Stomach (tissue), 4 donors: ENCODE data around the gene HIBCH.

ENCODE experiments used
- EP300 ChIP-seq: sonication (generic); formaldehyde crosslinking; IDR thresholded peaks from one replicate; pipeline ENCODE4 v1.6.1; 2017; ENCODE audit warnings: antibody characterized with exemption
- POLR2A ChIP-seq, 4 donors: fragments of 450-650 bp; IDR thresholded peaks; one replicate each; pipeline ENCODE4 v1.6.1; 2016; ENCODE audit warnings: antibody characterized with exemption in 4 of 4, control low read depth in 2 of 4, mild to moderate bottlenecking in 1 of 4, moderate library complexity in 1 of 4
- POLR2AphosphoS5 ChIP-seq, 3 donors: sonication (generic); formaldehyde crosslinking; IDR thresholded peaks; one replicate each; pipeline ENCODE4 v1.6.1; 2016; ENCODE audit warnings: antibody characterized with exemption in 3 of 3
- TF ChIP-seq, protein P1 (sequence below), 7 experiments: fragments of 450-650 bp in 4 of 7; fragments of 200-600 bp in 3 of 7; sonication (generic) in 3 of 7; IDR thresholded peaks; one replicate each; pipeline ENCODE4 v1.5.1; 2016 to 2019; ENCODE audit warnings: antibody characterized with exemption in 7 of 7, control low read depth in 2 of 7, mild to moderate bottlenecking in 1 of 7

DNA sequence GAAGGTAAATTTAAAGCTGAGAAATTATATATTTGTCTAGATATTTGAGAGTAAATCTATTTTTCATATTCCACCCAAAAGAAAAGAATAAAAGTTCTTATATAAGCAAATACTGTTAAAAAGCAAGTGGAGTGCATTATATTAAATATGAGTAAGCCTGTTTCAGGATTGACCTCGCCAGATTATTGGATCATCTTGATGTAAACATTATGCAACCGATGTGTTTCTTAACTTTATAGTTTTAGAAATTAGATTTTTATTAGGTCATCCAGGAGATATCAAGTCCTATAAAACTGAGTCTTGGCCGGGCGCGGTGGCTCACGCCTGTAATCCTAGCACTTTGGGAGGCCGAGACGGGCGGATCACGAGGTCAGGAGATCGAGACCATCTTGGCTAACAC is 156.8 kb downstream of the HIBCH start:
- TF ChIP-seq, protein P1, sequence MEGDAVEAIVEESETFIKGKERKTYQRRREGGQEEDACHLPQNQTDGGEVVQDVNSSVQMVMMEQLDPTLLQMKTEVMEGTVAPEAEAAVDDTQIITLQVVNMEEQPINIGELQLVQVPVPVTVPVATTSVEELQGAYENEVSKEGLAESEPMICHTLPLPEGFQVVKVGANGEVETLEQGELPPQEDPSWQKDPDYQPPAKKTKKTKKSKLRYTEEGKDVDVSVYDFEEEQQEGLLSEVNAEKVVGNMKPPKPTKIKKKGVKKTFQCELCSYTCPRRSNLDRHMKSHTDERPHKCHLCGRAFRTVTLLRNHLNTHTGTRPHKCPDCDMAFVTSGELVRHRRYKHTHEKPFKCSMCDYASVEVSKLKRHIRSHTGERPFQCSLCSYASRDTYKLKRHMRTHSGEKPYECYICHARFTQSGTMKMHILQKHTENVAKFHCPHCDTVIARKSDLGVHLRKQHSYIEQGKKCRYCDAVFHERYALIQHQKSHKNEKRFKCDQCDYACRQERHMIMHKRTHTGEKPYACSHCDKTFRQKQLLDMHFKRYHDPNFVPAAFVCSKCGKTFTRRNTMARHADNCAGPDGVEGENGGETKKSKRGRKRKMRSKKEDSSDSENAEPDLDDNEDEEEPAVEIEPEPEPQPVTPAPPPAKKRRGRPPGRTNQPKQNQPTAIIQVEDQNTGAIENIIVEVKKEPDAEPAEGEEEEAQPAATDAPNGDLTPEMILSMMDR (IDR thresholded peaks at IDR 0.05), result no peak
- TF ChIP-seq EP300 (no peak), POLR2AphosphoS5 (IDR thresholded peaks at IDR 0.05) (no peak), POLR2A (IDR thresholded peaks at IDR 0.05) (no peak)
